GM21619 (cell line): Measurements from ENCODE around the gene SNAP23.
"Not testable (repeated sequence)": the region's sequence is repeated elsewhere in the genome, so short reads cannot be mapped to it uniquely, and the experiment has no call there.

ENCODE experiments used
- ATAC-seq: cut with Tn5 transposase; IDR thresholded peaks from one replicate; pipeline ENCODE4 v1.9.1; 2021; ENCODE audit not compliant: unreplicated experiment

The SNAP23 gene

GRCh38 chr15:42556550-42557207 is 61.2 kb downstream of the SNAP23 start:
- not testable (repeated sequence) for ATAC-seq

- ATAC-seq, result no peak
Measured at GRCh38 chr15:42558739-42559138, 63.3 kb downstream of the SNAP23 start.

- peak; percentile 91 for ATAC-seq
Measured at GRCh38 chr15:42575188-42576039, 80.0 kb downstream of the SNAP23 start, which contains the start of gene STARD9. STARD9 (plus strand) TSS chr15:42575606; CDS start chr15:42575716, 110 bp downstream.

- no peak for ATAC-seq
Measured at GRCh38 chr15:42576040-42576594, 80.7 kb downstream of the SNAP23 start.

- no peak for ATAC-seq
Measured at GRCh38 chr15:42576776-42577175, 81.3 kb downstream of the SNAP23 start.

- no peak for ATAC-seq
Measured at GRCh38 chr15:42577514-42578031, 82.1 kb downstream of the SNAP23 start.

GRCh38 chr15:42578984-42579537 is 83.6 kb downstream of the SNAP23 start:
- no peak for ATAC-seq

- peak; percentile 77 for ATAC-seq
Measured at GRCh38 chr15:42581272-42581730, 85.9 kb downstream of the SNAP23 start.
